GM12892 (cell line): ENCODE data around the gene PHIP.
"Not testable (repeated sequence)": the region's sequence is repeated elsewhere in the genome, so short reads cannot be mapped to it uniquely, and the experiment has no call there.

Experiments
- DNase-seq: peaks from one replicate; pipeline ENCODE4 v3.0.0; 2011; ENCODE audit not compliant: insufficient read length
- FAIRE-seq: peaks from 2 replicates; lab custom pipeline; 2011; peaks lifted over from hg19 to GRCh38; lab: Jason Lieb, UNC
- POLR2A ChIP-seq: IDR thresholded peaks from 2 replicates; pipeline ENCODE4 v1.6.1; 2011; ENCODE audit warnings: low read depth, low read length, control low read depth
- POLR2AphosphoS5 ChIP-seq: IDR thresholded peaks from 2 replicates; pipeline ENCODE4 v1.6.1; 2011; ENCODE audit warnings: low read depth, low read length, control low read depth
- TAF1 ChIP-seq: IDR thresholded peaks from 2 replicates; pipeline ENCODE4 v1.6.1; 2011; ENCODE audit warnings: low read depth, mild to moderate bottlenecking, control low read depth, low read length, borderline replicate concordance

Gene PHIP

GRCh38 chr6:78910591-78911171 lies 167.4 kb downstream of the PHIP start:
- TF ChIP-seq POLR2A (no peak), TAF1 (no peak), POLR2AphosphoS5 (no peak)
- FAIRE-seq (no peak), DNase-seq (peak; percentile 31)

GRCh38 chr6:78910010-78910409 lies 168.0 kb downstream of the PHIP start:
- FAIRE-seq = no peak
- TF ChIP-seq POLR2AphosphoS5 = no peak
- TF ChIP-seq TAF1 = no peak
- TF ChIP-seq POLR2A = no peak
- DNase-seq = no peak

- FAIRE-seq (peak; percentile 14), DNase-seq (no peak)
- no peak for TF ChIP-seq POLR2AphosphoS5
- TF ChIP-seq POLR2A = no peak
- TF ChIP-seq TAF1 = no peak
These were observed 168.7 kb downstream of the PHIP start for GRCh38 chr6:78909391-78909790.

- no peak for DNase-seq
- TF ChIP-seq POLR2A (no peak), TAF1 (no peak), POLR2AphosphoS5 (no peak)
- no peak for FAIRE-seq
These were observed 169.4 kb downstream of the PHIP start for GRCh38 chr6:78908621-78909020.

GRCh38 chr6:78896227-78896626 lies 181.8 kb downstream of the PHIP start:
- no peak for DNase-seq
- TF ChIP-seq POLR2AphosphoS5 (no peak), TAF1 (no peak), POLR2A (no peak)
- FAIRE-seq = no peak

GRCh38 chr6:78889901-78890300 lies 188.2 kb downstream of the PHIP start:
- not testable (repeated sequence) for DNase-seq, FAIRE-seq
